HG03439 (cell line): ENCODE results near the gene CD4.

ENCODE experiments used
- ATAC-seq: cut with Tn5 transposase; IDR thresholded peaks from one replicate; pipeline ENCODE4 v1.9.1; 2021; ENCODE audit warnings: mild to moderate bottlenecking, moderate library complexity; ENCODE audit not compliant: unreplicated experiment

CD4 gene

GRCh38 chr12:6809056-6809455 is 19.7 kb downstream of the CD4 start:
- ATAC-seq = no peak

- no peak for ATAC-seq
These were observed 21.4 kb downstream of the CD4 start for GRCh38 chr12:6810758-6811157.

- no peak for ATAC-seq
These were observed 24.0 kb downstream of the CD4 start for GRCh38 chr12:6813363-6813762.

GRCh38 chr12:6816598-6816997 is 27.3 kb downstream of the CD4 start:
- ATAC-seq = no peak

GRCh38 chr12:6817098-6817497 is 27.8 kb downstream of the CD4 start:
- no peak for ATAC-seq

- ATAC-seq = no peak
These were observed 28.4 kb downstream of the CD4 start for GRCh38 chr12:6817662-6818157.

GRCh38 chr12:6818222-6818621 is 28.9 kb downstream of the CD4 start:
- no peak for ATAC-seq

- no peak for ATAC-seq
These were observed 29.3 kb downstream of the CD4 start for GRCh38 chr12:6818645-6819044.

GRCh38 chr12:6819106-6820030 is 30.0 kb downstream of the CD4 start:
- no peak for ATAC-seq

GRCh38 chr12:6820166-6820565 is 30.8 kb downstream of the CD4 start:
- no peak for ATAC-seq

- ATAC-seq = no peak
These were observed 32.5 kb downstream of the CD4 start, which contains the start of gene GPR162 for GRCh38 chr12:6821591-6822425. Gene GPR162 (plus strand): TSS chr12:6821821. CDS start chr12:6823899, 2,078 bp downstream.

GRCh38 chr12:6822426-6823135 is 33.3 kb downstream of the CD4 start:
- ATAC-seq = no peak

GRCh38 chr12:6823182-6824084 is 34.1 kb downstream of the CD4 start:
- ATAC-seq = no peak

GRCh38 chr12:6824085-6824775 is 34.9 kb downstream of the CD4 start:
- no peak for ATAC-seq

GRCh38 chr12:6824901-6825381 is 35.6 kb downstream of the CD4 start:
- ATAC-seq = no peak

- ATAC-seq = no peak
These were observed 36.2 kb downstream of the CD4 start for GRCh38 chr12:6825398-6826124.

- ATAC-seq = no peak
These were observed 36.9 kb downstream of the CD4 start for GRCh38 chr12:6826125-6826733.
